HepG2 (cell line): ENCODE data around the gene CAMSAP1. TPM values are rescaled to one million over a fixed set of nuclear protein-coding genes. Genes with fewer than 3 reads are reported as not detected.

Source experiments
- AGO1 ChIP-seq: fragments of 200-400 bp; formaldehyde crosslinking; IDR thresholded peaks from 2 replicates; pipeline ENCODE4 v1.6.1; 2017; ENCODE audit warnings: mild to moderate bottlenecking, low read depth, low read length, moderate library complexity; ENCODE audit not compliant: poor library complexity, severe bottlenecking
- FLYWCH1 ChIP-seq: sonication (generic); formaldehyde crosslinking; IDR thresholded peaks from 2 replicates; pipeline ENCODE4 v1.8.1; 2023; ENCODE audit warnings: mild to moderate bottlenecking, missing genetic modification reagents
- SCMH1 ChIP-seq: sonication (generic); formaldehyde crosslinking; IDR thresholded peaks from 2 replicates; pipeline ENCODE4 v1.9.0; 2021; ENCODE audit warnings: missing genetic modification reagents, mild to moderate bottlenecking, borderline replicate concordance
- SMAD3 ChIP-seq: sonication (generic); formaldehyde crosslinking; IDR thresholded peaks from 2 replicates; pipeline ENCODE4 v1.4.0; 2020; ENCODE audit warnings: missing genetic modification reagents
- ZBTB1 ChIP-seq: sonication (generic); formaldehyde crosslinking; IDR thresholded peaks from 2 replicates; pipeline ENCODE4 v1.4.0; 2020; ENCODE audit warnings: missing genetic modification reagents, borderline replicate concordance
- ZNF329 ChIP-seq: sonication (generic); formaldehyde crosslinking; IDR thresholded peaks from 2 replicates; pipeline ENCODE4 v1.9.0; 2021; ENCODE audit warnings: low read depth, mild to moderate bottlenecking, missing genetic modification reagents
- ZNF343 ChIP-seq: sonication (generic); formaldehyde crosslinking; IDR thresholded peaks from 2 replicates; pipeline ENCODE4 v1.4.0; 2020; ENCODE audit warnings: mild to moderate bottlenecking, missing genetic modification reagents
- ZNF672 ChIP-seq: sonication (generic); formaldehyde crosslinking; IDR thresholded peaks from 2 replicates; pipeline ENCODE4 v1.8.1; 2022; ENCODE audit warnings: missing genetic modification reagents
- polyA plus RNA-seq, 8 experiments: library from polyadenylated mRNA; depleted of rRNA in 3 of 8; stranded (reverse) in 7 of 8; unstranded in 1 of 8; fragments of >200 nt; fragmentation: Illumina TruSeq in 4 of 8; extraction: Trizol in 4 of 8; gene quantifications; 2 replicates each; pipeline versions ENCODE4 v1.2.1 to v1.2.3, GENCODE V29; 2011 to 2016; ENCODE audit warnings: low read depth in 4 of 8, missing spikeins in 1 of 8, mixed read lengths in 1 of 8; ENCODE audit not compliant: insufficient read depth in 1 of 8
- total RNA-seq, 5 experiments: library from RNA; depleted of rRNA; stranded (reverse); fragments of >200 nt; fragmentation: Illumina TruSeq; extraction: Trizol; gene quantifications; 2 replicates each; pipeline ENCODE4 v1.2.3, GENCODE V29; 2016; ENCODE audit warnings: low read depth in 1 of 5
- TF ChIP-seq, protein P1 (sequence below): sonication (generic); formaldehyde crosslinking; IDR thresholded peaks from 2 replicates; pipeline ENCODE4 v1.4.0; 2020; ENCODE audit warnings: missing genetic modification reagents, mild to moderate bottlenecking, borderline replicate concordance
- TF ChIP-seq, protein P2 (sequence below): sonication (generic); formaldehyde crosslinking; conservative IDR thresholded peaks from 2 replicates; pipeline ENCODE4 v1.4.0; 2020; ENCODE audit warnings: missing genetic modification reagents

The CAMSAP1 gene
- total and polyA plus RNA-seq, 2 of the 13 experiments (the other 11 are each of a cell fraction or from before 2014, with no cell fraction given): 3.8 to 12.4 TPM

DNA sequence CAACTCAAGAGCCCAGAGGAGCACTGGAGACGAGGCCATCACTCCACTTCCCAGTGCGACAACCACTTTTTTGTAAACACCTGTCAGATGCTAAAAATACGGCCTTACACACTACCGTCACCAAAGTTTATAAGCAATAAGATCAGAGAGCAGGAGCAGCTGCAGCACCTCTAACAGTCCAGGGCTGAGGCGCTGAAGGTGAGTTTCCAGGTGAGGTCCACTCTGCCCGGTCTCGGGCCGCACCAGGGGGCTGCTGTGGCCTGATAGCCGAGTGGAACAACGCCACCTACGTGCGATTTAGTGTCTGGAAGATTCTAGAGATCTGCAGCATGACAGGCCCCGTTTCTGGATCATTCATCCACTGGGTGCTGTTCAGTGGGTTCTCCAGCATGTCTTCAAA lies 25.8 kb upstream of the CAMSAP1 start (continued):
- TF ChIP-seq, protein P1, sequence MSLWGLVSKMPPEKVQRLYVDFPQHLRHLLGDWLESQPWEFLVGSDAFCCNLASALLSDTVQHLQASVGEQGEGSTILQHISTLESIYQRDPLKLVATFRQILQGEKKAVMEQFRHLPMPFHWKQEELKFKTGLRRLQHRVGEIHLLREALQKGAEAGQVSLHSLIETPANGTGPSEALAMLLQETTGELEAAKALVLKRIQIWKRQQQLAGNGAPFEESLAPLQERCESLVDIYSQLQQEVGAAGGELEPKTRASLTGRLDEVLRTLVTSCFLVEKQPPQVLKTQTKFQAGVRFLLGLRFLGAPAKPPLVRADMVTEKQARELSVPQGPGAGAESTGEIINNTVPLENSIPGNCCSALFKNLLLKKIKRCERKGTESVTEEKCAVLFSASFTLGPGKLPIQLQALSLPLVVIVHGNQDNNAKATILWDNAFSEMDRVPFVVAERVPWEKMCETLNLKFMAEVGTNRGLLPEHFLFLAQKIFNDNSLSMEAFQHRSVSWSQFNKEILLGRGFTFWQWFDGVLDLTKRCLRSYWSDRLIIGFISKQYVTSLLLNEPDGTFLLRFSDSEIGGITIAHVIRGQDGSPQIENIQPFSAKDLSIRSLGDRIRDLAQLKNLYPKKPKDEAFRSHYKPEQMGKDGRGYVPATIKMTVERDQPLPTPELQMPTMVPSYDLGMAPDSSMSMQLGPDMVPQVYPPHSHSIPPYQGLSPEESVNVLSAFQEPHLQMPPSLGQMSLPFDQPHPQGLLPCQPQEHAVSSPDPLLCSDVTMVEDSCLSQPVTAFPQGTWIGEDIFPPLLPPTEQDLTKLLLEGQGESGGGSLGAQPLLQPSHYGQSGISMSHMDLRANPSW (CRISPR knock-in tag): no peak
- no peak for TF ChIP-seq ZNF672 (CRISPR knock-in tag)
- no peak for TF ChIP-seq ZBTB1
- TF ChIP-seq, protein P2, sequence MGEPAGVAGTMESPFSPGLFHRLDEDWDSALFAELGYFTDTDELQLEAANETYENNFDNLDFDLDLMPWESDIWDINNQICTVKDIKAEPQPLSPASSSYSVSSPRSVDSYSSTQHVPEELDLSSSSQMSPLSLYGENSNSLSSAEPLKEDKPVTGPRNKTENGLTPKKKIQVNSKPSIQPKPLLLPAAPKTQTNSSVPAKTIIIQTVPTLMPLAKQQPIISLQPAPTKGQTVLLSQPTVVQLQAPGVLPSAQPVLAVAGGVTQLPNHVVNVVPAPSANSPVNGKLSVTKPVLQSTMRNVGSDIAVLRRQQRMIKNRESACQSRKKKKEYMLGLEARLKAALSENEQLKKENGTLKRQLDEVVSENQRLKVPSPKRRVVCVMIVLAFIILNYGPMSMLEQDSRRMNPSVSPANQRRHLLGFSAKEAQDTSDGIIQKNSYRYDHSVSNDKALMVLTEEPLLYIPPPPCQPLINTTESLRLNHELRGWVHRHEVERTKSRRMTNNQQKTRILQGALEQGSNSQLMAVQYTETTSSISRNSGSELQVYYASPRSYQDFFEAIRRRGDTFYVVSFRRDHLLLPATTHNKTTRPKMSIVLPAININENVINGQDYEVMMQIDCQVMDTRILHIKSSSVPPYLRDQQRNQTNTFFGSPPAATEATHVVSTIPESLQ (CRISPR knock-in tag): no peak
- no peak for TF ChIP-seq ZNF343
- TF ChIP-seq ZNF329: no peak
- TF ChIP-seq FLYWCH1 (CRISPR knock-in tag): no peak
- no peak for TF ChIP-seq SCMH1 (CRISPR knock-in tag)
- no peak for TF ChIP-seq SMAD3 (CRISPR knock-in tag)
- TF ChIP-seq AGO1: no peak
